ENCODE results near the gene NFASC. TPM values are rescaled to one million over a fixed set of nuclear protein-coding genes. Genes with fewer than 3 reads are reported as not detected.
A peak's percentile ranks its signal among the peaks of the same experiment; 100 is the strongest.

Gene NFASC
- total and polyA plus RNA-seq, 9 of the 15 experiments (the other 6 are each of a cell fraction or from before 2014, with no cell fraction given) = 0.03 to 0.16 (median 0.06) TPM; not detected in 6

GRCh38 chr1:204859861-204860267 is 10.8 kb upstream of the NFASC start (continued):
- no peak for TF ChIP-seq ZMIZ1 (IDR thresholded peaks at IDR 0.05; ENCODE audit: low read depth in 2 of 2, low read length in 2 of 2)
- TF ChIP-seq THRAP3 (IDR thresholded peaks at IDR 0.05; ENCODE audit: borderline replicate concordance) = no peak
- TF ChIP-seq CTBP1 (IDR thresholded peaks at IDR 0.05; ENCODE audit: borderline replicate concordance) = peak; percentile 97
- TF ChIP-seq CUX1 (CRISPR knock-in tag; IDR thresholded peaks at IDR 0.05) = no peak
- no peak for TF ChIP-seq ZNF408 (CRISPR knock-in tag; IDR thresholded peaks at IDR 0.05; ENCODE audit: low read depth)
- TF ChIP-seq MITF (IDR thresholded peaks at IDR 0.05) = 0 out of 2 replicates have a peak, but pooled peaks have one; percentile 48
- TF ChIP-seq ZNF766 (CRISPR knock-in tag; conservative IDR thresholded peaks at IDR 0.05) = peak; percentile 84
- TF ChIP-seq SMARCA4 (IDR thresholded peaks at IDR 0.05) = peak; percentile 82; the same call in 1 of the 2 replicates
- peak; percentile 64; the same call in 1 of the 2 replicates for TF ChIP-seq TFAP4 (CRISPR knock-in tag; IDR thresholded peaks at IDR 0.05; ENCODE audit: borderline replicate concordance)
- TF ChIP-seq ZNF79 (CRISPR knock-in tag; IDR thresholded peaks at IDR 0.05; ENCODE audit: low read depth) = peak; percentile 61; the same call in 1 of the 2 replicates
- TF ChIP-seq FOXM1 (IDR thresholded peaks at IDR 0.05; ENCODE audit: low read depth) = no peak
- no peak for TF ChIP-seq FOXM1 (CRISPR knock-in tag; IDR thresholded peaks at IDR 0.05; ENCODE audit: low read depth)
- no peak for TF ChIP-seq ZNF431 (CRISPR knock-in tag; IDR thresholded peaks at IDR 0.05)
- TF ChIP-seq STAT5A (IDR thresholded peaks at IDR 0.05; ENCODE audit: borderline replicate concordance, low read length) = peak; percentile 28; the same call in 1 of the 2 replicates
- TF ChIP-seq CXXC5 (CRISPR knock-in tag; IDR thresholded peaks at IDR 0.05) = peak; percentile 65
- no peak for TF ChIP-seq ESRRA (IDR thresholded peaks at IDR 0.05; ENCODE audit: borderline replicate concordance, low read depth)
- TF ChIP-seq BDP1 (IDR thresholded peaks at IDR 0.05; ENCODE audit: insufficient read depth, insufficient read length) = no peak
- no peak for TF ChIP-seq ZNF274 (IDR thresholded peaks at IDR 0.05; ENCODE audit: borderline replicate concordance, low read depth, low read length)
- no peak for TF ChIP-seq FOXP1 (CRISPR knock-in tag; IDR thresholded peaks at IDR 0.05)

Data from K562 (cell line).